Measurements from ENCODE around the gene OIP5.
A peak's percentile ranks its signal among the peaks of the same experiment; 100 is the strongest.
"Not testable (repeated sequence)": the region's sequence is repeated elsewhere in the genome, so short reads cannot be mapped to it uniquely, and the experiment has no call there.

OIP5 gene

GRCh38 chr15:41332194-41333025 is at the start of gene OIP5, which contains the start of gene NUSAP1:
Gene OIP5, minus strand, starts transcription at chr15:41332591. Its CDS starts 30 bp downstream, at chr15:41332561.
Gene NUSAP1, plus strand, starts transcription at chr15:41332881. Its CDS starts 77 bp downstream, at chr15:41332958.
- DNase-seq (ENCODE audit: low read depth) = peak; percentile 100

DNA sequence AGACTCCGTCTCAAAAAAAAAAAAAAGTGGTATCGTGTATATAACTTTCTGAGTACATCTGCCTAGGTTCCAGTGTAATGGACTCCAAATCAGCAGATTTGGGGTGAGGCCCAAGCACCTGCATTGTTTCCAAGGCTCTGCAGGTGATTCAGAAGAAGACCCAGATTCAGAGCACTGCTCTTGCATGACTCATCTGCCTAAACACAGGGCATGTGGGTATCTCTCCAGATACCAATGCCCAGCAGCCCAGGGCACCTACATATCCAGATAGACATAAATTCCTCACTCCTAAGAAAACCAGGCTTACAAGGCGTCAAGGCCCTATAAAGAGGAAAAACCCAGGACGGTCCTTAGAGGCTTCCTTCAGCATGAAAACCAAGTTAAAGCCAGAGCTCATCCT is 45.6 kb upstream of the OIP5 start:
- no peak for DNase-seq (ENCODE audit: low read depth)

GRCh38 chr15:41367418-41367817 is 35.0 kb upstream of the OIP5 start:
- no peak for DNase-seq (ENCODE audit: low read depth)

- DNase-seq (ENCODE audit: low read depth) = no peak
These were observed 22.0 kb upstream of the OIP5 start for GRCh38 chr15:41354371-41354770.

DNA sequence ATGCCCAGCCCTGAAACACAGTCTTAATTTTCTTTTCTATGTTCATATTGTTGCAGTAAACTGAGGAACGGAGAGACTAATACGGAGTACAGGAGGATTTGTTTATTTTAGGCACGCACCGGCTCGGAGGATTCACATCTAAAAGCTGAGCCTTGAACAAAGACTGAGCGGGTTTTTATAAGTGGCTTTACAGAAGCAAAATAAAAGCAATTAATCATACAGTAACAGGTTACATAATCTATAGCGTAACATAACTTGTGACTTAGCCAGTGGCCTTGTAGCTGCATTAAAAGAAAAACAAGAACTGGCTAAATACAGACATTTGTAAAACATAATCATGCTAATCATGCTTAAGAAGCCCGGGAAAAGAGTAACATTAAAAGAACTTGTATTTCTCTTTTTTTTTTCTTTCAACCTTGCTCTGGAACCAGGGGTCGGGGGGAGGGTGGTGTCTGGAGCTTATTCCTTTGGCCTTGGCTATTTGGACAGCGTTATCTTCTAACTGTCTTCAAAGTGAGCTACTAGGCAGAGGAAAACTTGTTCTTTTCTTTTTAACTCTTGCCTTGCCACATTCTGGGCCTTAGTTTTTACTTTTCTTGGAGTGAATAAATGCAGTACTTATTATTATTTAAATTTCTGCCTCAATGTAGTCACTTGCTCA is 17.8 kb upstream of the OIP5 start:
- DNase-seq (ENCODE audit: low read depth) = no peak

- no peak for DNase-seq (ENCODE audit: low read depth)
These were observed 14.8 kb upstream of the OIP5 start for GRCh38 chr15:41347236-41347635.

DNA sequence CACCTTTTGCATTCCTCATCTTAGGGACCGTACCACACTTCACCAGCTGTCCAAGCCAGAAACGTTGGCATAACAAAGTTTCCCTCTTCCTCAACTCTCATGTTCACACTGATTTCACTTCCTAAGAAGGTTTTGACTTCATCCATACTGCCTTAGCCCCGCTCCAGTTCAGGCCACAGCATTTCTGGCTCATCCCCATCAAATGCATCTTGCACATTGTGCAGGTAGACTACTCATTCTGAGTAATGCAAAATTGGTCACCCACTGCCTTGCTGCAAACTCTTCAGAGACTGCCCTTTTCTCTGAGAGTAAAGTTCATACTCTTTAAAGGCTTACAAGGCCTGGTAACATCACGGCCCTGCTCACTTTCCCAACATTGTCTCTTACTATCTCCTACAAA is 9.1 kb upstream of the OIP5 start:
- peak; percentile 61 for DNase-seq (ENCODE audit: low read depth)

- DNase-seq (ENCODE audit: low read depth) = no peak
These were observed 7.9 kb upstream of the OIP5 start for GRCh38 chr15:41340189-41340695.

- DNase-seq (ENCODE audit: low read depth) = no peak
These were observed 5.5 kb upstream of the OIP5 start for GRCh38 chr15:41337631-41338522.

- DNase-seq (ENCODE audit: low read depth) = no peak
These were observed 4.7 kb upstream of the OIP5 start for GRCh38 chr15:41337047-41337446.

DNA sequence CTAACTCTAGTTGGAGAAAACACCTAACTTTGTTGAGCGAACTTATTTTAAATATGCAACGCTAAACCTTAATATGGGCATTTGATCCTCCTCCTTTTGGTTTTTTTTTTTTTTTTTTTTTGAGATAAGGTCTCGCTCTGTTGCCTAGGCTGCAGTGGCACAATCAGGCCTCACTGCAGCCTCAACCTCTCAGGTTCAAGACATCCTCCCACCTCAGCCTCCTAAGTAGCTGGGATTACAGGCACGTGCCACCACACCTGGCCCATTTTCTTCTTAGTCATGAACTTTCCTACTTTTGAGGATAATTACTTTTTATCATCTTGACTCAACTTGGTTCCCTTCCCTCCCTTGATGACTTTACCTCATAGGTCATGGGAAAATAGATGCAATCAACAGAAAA is 4.2 kb upstream of the OIP5 start:
- DNase-seq (ENCODE audit: low read depth) = no peak

DNA sequence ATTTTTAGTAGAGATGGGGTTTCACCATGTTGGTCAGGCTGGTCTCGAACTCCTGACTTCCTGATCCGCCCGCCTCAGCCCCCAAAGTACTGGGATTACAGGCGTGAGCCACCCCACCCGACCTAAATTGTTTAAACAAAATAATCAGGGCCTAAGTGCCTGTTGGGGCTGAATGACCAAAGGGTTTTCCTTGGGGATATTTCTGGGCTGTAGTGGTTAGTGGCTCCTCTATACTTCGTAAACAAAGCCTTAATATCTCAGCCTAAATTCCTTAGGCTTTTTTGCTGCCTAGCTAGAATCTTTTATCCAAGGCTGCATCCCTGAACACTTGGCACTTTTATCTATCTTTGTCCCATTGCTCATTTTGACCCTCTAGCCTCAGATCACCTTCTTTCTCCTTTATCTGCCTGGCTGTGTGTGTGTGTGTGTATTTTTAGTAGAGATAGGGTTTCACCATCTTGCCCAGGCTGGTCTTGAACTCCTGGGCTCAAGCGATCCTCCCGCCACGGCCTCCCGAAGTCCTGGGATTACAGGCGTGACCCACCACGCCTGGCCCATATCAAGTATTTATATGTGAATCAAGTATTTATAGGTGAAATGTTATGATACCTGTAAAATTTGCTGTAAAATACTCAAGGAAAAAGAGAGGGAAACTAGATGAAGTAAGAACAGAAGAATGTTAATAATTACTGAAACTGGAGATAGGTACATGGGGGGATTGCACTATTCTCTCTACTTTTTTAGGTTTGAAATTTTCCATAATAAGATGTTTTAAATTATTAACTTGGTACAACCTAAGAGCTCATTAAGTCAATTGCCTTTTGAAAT is 2.1 kb upstream of the OIP5 start:
- DNase-seq (ENCODE audit: low read depth) = no peak

DNA sequence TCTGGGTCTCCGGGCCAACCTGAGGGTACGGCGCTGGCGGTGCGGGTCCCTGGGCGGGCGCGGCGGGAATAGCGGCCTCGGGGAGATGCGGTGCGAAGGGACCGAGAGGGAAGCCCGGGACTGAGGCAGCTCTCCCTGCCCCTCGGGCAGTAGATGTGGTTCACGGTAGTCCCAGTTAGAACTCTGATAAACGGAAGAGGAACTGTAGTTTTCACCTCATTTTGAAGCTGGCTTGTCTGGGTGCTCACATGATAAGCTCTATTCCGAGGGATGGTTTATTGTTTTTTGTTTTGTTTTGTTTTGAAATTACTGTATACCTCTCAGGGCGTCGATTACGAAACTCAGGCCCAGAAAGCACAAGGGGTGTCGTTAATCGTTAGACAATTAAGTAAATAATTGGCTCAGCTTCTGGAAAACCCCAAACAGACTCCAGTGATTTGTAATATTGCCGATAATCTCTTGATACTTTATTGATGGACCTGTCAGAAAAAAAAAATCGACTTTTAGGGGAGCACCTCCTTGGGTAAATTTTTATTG is 703 bp upstream of the OIP5 start:
- DNase-seq (ENCODE audit: low read depth) = no peak

GRCh38 chr15:41331833-41332193 is 578 bp downstream of the OIP5 start:
- peak; percentile 77 for DNase-seq (ENCODE audit: low read depth)

- DNase-seq (ENCODE audit: low read depth) = no peak
These were observed 1.1 kb downstream of the OIP5 start for GRCh38 chr15:41331281-41331680.

DNA sequence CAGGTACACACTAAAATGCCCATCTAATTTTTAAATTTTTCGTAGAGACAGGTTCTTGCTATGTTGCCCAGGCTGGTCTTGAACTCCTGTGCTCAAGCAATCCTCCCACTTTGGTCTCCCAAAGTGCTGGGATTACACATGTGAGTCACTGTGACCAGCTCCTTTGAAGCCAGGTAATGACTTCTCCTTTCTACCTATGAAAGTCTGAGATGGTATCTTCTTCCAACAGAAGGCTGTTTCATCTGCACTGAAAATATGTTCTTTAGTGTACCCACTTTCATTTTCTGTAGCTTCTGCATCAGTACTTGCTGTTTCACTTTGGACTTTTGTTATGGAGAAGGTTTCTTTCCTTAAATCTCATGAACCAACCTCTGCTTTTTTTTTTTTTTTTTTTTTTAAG is 8.8 kb downstream of the OIP5 start:
- DNase-seq (ENCODE audit: low read depth) = no peak

- DNase-seq (ENCODE audit: low read depth) = not testable (repeated sequence)
These were observed 11.5 kb downstream of the OIP5 start for GRCh38 chr15:41320805-41321330.

- no peak for DNase-seq (ENCODE audit: low read depth)
These were observed 23.0 kb downstream of the OIP5 start for GRCh38 chr15:41309226-41309905.

GRCh38 chr15:41307679-41308078 is 24.7 kb downstream of the OIP5 start:
- no peak for DNase-seq (ENCODE audit: low read depth)

- DNase-seq (ENCODE audit: low read depth) = no peak
These were observed 28.1 kb downstream of the OIP5 start for GRCh38 chr15:41304149-41304770.

Data from ELR (cell line).